GM19452 (cell line): ENCODE measurements around the gene LDLRAD1.
"Not testable (repeated sequence)": the region's sequence is repeated elsewhere in the genome, so short reads cannot be mapped to it uniquely, and the experiment has no call there.

ENCODE experiments used
- ATAC-seq: cut with Tn5 transposase; IDR thresholded peaks from one replicate; pipeline ENCODE4 v1.9.1; 2021; ENCODE audit not compliant: unreplicated experiment

The LDLRAD1 gene

GRCh38 chr1:54018635-54019034, 649 bp upstream of the LDLRAD1 start:
- no peak for ATAC-seq

DNA sequence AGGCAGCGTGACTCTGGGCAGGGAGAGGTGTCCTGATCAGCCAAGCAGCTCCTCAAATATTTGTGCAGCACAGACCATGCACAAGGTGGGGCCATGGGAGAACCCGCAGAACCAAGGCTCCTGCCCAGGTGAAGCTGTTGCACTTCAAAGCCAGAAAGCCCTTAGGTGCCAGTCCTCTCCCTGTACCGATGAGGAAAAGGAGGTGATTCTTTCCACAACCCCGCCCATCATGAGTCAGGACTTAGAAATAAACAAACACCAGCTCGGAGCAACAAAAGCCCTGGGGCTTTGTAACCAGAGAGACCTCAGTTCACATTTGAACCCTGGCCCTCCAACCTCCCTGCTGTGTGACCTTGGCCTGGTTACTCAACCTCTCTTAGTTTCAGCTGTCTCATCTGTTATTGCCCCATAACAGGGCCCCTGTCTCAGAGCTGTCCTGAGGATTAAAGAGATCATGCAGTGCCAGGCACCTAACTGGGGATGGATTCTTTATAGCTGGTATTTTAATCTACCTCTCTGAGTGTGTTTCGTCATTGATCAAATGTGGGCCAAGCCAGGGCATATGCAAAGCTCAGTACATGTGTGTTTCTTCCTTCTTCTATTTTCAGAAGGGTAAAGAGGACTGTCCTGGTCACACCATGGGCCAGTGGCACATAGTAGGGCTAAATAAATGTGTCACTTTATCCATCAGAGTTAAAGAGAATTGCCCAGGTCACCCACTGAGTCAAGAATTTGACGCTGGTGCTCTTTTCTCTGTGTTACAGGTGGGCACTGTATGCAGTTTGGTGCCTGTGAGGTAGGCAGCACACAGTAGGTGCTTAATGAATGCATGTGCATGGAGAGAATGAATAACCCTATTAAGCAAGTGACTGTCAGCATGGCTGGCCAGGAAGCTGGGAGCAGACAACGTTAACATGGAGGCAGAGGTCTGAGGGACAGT, 1.4 kb downstream of the LDLRAD1 start:
- ATAC-seq = no peak

- no peak for ATAC-seq
These were observed 3.9 kb downstream of the LDLRAD1 start for GRCh38 chr1:54014009-54014629.

- ATAC-seq = no peak
These were observed 4.5 kb downstream of the LDLRAD1 start for GRCh38 chr1:54013393-54014008.

GRCh38 chr1:54012863-54013262, 5.1 kb downstream of the LDLRAD1 start:
- no peak for ATAC-seq

- no peak for ATAC-seq
These were observed 6.0 kb downstream of the LDLRAD1 start for GRCh38 chr1:54012008-54012325.

DNA sequence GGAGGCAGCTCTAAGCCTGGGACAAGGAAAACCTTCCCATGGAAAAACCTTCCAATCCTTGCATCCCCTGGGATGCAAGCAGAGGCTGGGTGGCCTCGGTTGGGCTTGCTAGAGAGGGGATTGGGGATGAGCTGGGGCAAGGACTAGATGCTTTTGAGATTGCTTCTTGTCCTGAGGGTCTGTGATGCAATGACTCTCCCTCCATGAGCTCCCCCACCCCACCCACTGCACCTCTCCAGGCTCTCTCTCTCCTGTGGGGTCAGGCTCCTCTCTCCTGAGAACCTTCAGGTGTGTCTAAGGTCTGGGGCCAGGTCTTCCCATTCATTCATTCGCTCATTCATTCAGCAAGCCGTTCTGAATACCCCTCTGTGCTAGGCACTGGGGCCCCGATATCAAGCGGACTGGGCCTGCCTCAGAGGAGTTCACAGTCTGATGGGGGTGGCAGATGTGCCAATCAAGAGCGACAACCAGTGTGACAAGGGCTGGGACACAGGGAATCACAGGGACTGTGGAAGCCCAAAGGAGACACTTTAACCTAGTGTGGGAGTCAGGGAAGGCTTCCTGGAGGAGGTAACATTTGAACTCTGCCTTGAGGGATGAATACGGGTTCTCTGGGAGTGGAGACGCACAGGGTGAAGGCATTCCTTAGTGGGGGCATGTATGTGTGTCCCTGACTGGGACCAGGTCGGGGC, 6.5 kb downstream of the LDLRAD1 start:
- no peak for ATAC-seq

DNA sequence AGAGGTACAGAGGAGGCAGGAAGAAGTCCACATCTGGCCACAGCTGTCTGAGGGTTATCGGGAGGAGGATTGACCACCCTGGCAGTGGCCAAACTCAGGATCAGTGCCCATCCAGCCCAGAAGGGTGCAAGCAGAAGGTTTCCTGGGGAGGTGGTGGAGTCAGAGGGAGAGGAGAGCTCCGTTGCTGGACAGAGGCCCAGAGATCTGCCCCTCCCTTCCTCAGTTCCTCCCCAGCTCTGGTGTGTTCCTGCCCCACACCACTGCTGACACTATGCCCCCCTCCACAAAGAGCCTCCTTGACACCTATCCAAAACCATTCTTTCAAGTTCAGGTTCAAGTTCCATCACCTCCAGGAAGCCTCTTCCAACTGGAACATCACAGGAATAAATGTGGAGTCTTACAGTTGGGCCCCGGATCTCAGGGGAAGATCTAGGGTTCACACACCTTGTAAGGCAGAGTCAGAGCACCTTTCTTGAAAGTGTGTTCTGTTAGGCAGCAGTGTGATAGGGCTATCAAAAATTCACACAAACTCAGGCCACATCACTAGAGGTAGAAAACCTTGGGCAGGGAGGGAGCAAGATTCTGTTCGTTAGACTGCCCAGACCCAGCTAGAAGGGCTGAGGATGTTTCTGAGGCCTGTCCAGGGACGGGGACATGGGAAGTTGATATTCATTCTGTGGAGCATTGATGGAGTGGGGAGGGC, 7.4 kb downstream of the LDLRAD1 start:
- no peak for ATAC-seq

DNA sequence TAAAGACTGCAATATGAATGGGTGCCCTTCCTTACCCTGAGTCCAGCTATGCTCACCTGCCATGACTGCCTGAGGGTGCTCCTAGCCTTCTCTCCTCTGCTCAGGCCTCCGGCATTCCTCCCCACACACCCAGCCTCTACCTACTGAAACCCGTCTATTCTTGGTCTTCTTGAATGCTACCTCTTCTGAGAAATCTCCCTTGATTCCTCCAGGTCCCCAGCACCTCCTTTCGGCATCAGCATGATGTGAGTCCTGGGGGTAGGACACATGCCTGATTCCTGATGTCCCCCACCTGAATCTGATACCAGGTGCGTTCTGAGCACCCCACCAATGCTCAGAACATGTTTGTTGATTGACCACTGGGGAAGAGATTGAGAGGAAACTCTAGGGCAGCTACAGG, 8.6 kb downstream of the LDLRAD1 start:
- no peak for ATAC-seq

- ATAC-seq = no peak
These were observed 9.1 kb downstream of the LDLRAD1 start for GRCh38 chr1:54008876-54009275.

GRCh38 chr1:54007613-54008012, 10.4 kb downstream of the LDLRAD1 start:
- no peak for ATAC-seq

DNA sequence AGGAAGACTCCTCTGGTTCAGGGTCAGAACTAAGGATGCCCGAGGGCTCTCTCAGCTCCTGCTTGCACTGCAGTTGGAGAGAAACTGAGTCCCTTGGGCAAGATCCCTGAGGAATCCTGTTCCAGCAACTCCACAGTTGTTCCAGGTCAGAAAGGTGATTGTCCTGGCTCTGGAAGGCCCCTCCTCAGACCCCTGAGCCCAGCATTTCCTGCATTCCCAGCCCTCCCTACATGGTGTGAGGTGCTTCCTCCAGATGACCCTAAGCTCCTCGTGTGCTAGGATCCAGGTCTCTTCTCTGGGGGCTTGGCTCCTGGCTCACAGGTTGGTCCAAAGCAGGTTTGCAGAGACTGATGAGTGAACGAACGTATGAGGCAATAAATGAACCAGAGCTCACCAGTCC, 11.5 kb downstream of the LDLRAD1 start:
- ATAC-seq = no peak

DNA sequence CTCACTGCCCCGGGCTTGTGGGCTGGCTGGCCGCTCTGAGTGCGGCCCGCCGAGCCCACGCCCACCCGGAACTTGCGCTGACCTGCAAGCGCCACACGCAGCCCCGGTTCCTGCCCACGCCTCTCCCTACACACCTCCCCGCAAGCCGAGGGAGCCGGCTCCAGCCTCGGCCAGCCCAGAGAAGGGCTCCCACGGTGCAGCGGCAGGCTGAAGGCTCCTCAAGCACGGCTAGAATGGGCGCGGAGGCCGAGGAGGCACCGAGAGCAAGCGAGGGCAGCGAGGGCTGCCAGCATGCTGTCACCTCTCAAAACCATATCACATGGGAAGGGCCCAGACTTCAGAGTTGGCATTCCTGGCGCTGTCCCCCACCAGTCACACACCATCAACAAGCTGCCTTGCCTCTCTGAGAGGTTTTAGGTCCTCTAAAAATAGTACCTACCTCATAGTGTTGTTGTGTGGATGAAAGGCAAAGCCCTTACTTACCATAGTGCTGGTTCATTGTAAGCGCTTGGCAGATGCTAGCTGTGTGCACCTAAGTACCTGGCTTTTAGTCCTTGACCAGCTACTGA, 13.4 kb downstream of the LDLRAD1 start:
- ATAC-seq = no peak

GRCh38 chr1:54003750-54004480, 14.1 kb downstream of the LDLRAD1 start:
- ATAC-seq = not testable (repeated sequence)

GRCh38 chr1:54003249-54003646, 14.7 kb downstream of the LDLRAD1 start:
- no peak for ATAC-seq

GRCh38 chr1:54002544-54003248, 15.3 kb downstream of the LDLRAD1 start:
- ATAC-seq = no peak

- ATAC-seq = no peak
These were observed 16.4 kb downstream of the LDLRAD1 start for GRCh38 chr1:54001591-54001990.

DNA sequence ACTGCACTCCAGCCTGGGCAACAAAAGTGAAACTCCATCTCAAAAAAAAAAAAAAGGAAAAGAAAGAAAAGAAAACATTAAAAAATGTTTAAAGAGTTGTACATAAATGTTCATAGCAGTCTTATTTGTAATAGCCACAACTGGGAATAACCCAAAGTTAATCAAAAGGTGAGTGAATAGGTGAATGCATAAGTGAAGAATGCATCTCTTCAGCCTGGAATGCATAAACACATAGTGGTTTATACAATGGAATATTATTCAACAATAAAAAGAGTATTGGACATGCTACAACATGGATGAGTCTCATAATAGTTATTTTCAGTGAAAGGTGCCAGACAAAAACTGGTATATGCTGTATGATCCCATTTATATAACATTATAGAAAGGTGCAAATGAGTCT, 18.1 kb downstream of the LDLRAD1 start:
- no peak for ATAC-seq

GRCh38 chr1:53998223-53998622, 19.8 kb downstream of the LDLRAD1 start:
- ATAC-seq = no peak
